Epithelial cell of esophagus (primary cell): ENCODE results near the gene ZBTB20.

Source experiments
- DNase-seq: peaks from one replicate; pipeline ENCODE4 v3.0.0; 2010; ENCODE audit warnings: low read depth
- H3K4me3 ChIP-seq: 2 replicates; pipeline ENCODE4 v1.5.1; 2011; ENCODE audit warnings: mild to moderate bottlenecking, low read length, control low read depth
- CTCF ChIP-seq: IDR thresholded peaks from 2 replicates; pipeline ENCODE4 v1.5.1; 2011; ENCODE audit warnings: low read depth, mild to moderate bottlenecking, low read length, control low read depth, inconsistent platforms; ENCODE audit not compliant: insufficient read depth; ENCODE audit errors: missing control alignments

Gene ZBTB20

GRCh38 chr3:114454551-114455251 lies 692.4 kb downstream of the ZBTB20 start:
- no peak for DNase-seq
- no peak for TF ChIP-seq CTCF
- H3K4me3 ChIP-seq, result no peak overlapping the region

GRCh38 chr3:114453361-114453780 lies 693.7 kb downstream of the ZBTB20 start:
- H3K4me3 ChIP-seq, result no peak overlapping the region
- TF ChIP-seq CTCF, result no peak
- DNase-seq, result no peak

GRCh38 chr3:114452937-114453336 lies 694.2 kb downstream of the ZBTB20 start:
- H3K4me3 ChIP-seq, result no peak overlapping the region
- TF ChIP-seq CTCF, result no peak
- no peak for DNase-seq

GRCh38 chr3:114452256-114452655 lies 694.8 kb downstream of the ZBTB20 start:
- DNase-seq, result no peak
- no peak overlapping the region for H3K4me3 ChIP-seq
- no peak for TF ChIP-seq CTCF

- no peak overlapping the region for H3K4me3 ChIP-seq
- DNase-seq, result no peak
- no peak for TF ChIP-seq CTCF
Observed at GRCh38 chr3:114451561-114452018, 695.5 kb downstream of the ZBTB20 start.

GRCh38 chr3:114451051-114451451 lies 696.0 kb downstream of the ZBTB20 start:
- no peak overlapping the region for H3K4me3 ChIP-seq
- no peak for TF ChIP-seq CTCF
- DNase-seq, result no peak
